ENCODE results near the gene JAKMIP1.

JAKMIP1 gene

DNA sequence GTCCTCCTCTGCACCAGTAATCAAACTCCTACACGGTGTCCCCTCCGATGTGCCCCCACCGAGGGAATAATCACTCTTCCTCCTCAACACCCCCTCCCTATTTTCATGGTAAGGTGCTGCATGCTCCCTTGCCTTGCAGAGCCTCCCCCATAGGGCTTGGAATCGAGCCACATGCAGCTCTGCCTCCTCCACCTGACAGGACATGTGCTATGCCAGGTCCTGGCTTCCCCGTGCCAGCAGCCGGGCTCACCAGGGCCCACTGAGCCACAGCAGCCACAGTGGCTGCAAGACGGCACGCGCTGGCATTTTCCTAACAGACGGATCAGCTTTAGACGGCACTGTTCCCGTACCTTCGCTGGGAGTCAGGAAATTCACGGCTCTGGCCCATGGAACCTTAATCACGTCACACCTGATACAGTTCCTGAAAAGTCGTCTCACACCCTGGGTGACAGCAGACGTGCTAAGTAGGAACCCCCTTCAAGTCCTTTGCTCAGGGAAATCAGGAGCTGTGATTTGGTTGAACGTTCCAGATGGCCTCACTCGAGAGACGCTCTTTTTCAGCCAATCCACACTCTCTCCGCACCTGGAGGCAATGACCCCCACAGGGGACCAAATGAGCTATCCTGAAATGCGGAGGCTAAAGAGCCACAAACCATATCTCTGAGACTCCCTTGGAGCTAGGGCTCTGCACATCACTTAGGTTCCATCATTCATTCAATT is 63.2 kb downstream of the JAKMIP1 start:
- no peak for DNase-seq
- H3K4me3 ChIP-seq (ENCODE audit: insufficient read depth, low read depth, low read length, poor library complexity, severe bottlenecking): no peak overlapping the region
- H3K9me3 ChIP-seq (ENCODE audit: control insufficient read depth, low read length): no peaks in the 10 kb centered on the region

DNA sequence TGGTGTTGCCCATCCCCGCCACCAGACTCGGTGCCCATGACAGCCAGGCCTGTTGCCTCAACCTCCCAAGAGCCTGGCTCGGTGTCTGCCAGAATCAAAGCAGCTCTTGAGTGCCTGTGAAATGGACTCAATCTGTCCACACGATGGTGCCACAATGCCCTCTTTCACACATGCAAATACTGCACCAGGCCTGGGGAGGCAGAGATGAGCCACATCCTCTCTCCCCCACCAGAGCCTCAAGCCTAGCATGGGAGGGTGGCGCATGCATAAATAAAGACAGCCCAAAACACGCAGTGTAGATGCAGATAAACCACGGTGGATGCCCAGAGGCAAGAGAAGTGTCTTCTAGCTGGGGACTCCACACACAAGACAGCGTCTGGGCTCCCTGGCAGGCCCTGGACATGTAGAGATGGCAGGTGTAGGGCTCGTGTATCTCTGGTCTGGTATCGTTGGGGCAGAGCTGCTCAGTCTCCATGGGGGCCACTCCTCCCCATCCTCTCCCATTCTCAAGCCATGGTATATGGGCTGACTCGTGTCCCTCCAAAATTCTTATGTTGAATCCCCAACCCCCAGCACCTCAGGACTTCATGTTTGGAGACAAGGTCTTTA is 65.6 kb downstream of the JAKMIP1 start:
- peak; percentile 17 to 41 (median 39) for DNase-seq
- H3K4me1 ChIP-seq (ENCODE audit: control insufficient read depth, insufficient read depth, low read length, poor library complexity, severe bottlenecking): no peaks in the 10 kb centered on the region
- no peaks in the 10 kb centered on the region for H3K27me3 ChIP-seq (replicated peaks; ENCODE audit: control insufficient read depth, insufficient read depth, low read length, poor library complexity, severe bottlenecking)
- no peak overlapping the region for H3K4me3 ChIP-seq (ENCODE audit: insufficient read depth, low read depth, low read length, poor library complexity, severe bottlenecking)
- no peaks in the 10 kb centered on the region for H3K36me3 ChIP-seq (ENCODE audit: control insufficient read depth, insufficient read depth, low read length)
- no peaks in the 10 kb centered on the region for H3K9me3 ChIP-seq (ENCODE audit: control insufficient read depth, low read length)
- H3K27ac ChIP-seq (ENCODE audit: insufficient read depth, low read length, poor library complexity, severe bottlenecking): no peak overlapping the region

More for the DNA sequence above, 63.2 kb downstream of the JAKMIP1 start:
- Histone ChIP-seq H3K27me3 (replicated peaks; ENCODE audit: control insufficient read depth, insufficient read depth, low read length, poor library complexity, severe bottlenecking) (no peaks in the 10 kb centered on the region), H3K27ac (ENCODE audit: insufficient read depth, low read length, poor library complexity, severe bottlenecking) (no peak overlapping the region), H3K4me1 (ENCODE audit: control insufficient read depth, insufficient read depth, low read length, poor library complexity, severe bottlenecking) (no peaks in the 10 kb centered on the region), H3K36me3 (ENCODE audit: control insufficient read depth, insufficient read depth, low read length) (no peaks in the 10 kb centered on the region)

DNA sequence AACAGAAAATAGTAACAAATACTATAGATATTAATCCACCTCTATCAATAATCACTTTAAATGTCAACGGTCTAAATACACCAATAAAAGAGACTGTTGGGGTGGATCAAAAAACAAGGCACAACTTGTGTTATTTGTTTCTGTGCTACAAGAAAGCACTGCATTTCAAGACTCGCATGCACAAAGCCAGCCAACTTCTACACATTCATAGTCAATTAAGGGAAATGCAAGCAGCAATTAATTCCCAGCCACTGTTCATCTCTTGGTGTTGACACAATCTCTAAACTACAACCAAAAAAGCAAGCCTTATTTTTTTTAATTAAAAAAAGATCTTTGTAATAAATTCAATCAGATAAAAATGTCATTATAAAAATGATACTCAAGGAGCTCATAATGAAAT is 67.6 kb downstream of the JAKMIP1 start:
- no peaks in the 10 kb centered on the region for H3K4me1 ChIP-seq (ENCODE audit: control insufficient read depth, insufficient read depth, low read length, poor library complexity, severe bottlenecking)
- H3K27me3 ChIP-seq (replicated peaks; ENCODE audit: control insufficient read depth, insufficient read depth, low read length, poor library complexity, severe bottlenecking): no peaks in the 10 kb centered on the region
- no peak overlapping the region for H3K4me3 ChIP-seq (ENCODE audit: insufficient read depth, low read depth, low read length, poor library complexity, severe bottlenecking)
- DNase-seq: no peak
- no peaks in the 10 kb centered on the region for H3K36me3 ChIP-seq (ENCODE audit: control insufficient read depth, insufficient read depth, low read length)
- no peak overlapping the region for H3K27ac ChIP-seq (ENCODE audit: insufficient read depth, low read length, poor library complexity, severe bottlenecking)
- H3K9me3 ChIP-seq (ENCODE audit: control insufficient read depth, low read length): no peaks in the 10 kb centered on the region

DNA sequence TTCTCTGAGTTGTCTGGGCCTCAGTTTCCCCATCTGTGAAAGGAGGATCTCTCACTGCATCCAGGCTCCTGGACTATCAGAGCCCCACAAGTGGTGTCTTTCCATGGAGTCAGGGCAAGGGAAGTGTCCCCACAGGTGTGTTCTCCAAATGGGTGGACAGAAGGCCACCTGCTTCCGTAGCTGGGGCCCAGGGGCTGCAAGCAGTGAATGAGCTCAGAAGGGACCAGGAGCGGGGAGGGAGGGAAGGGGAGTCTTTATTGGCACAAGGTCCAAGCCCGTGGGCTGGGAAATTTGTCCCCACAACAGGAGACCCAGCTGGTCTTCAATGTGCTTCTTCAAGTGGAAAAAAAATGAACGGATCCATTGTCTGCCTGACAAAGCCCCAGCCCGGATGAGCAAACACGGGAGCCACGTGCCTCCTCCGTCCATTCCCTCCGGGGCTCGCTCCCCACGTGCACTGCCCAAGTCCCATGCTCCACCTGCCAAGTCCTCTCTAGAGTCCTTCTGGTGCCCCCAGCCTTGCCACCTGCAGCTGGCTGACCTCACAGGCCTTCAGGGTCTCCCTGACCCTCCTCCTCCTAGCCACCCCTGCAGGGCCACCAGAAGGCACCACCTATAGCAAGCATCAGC is 72.0 kb downstream of the JAKMIP1 start:
- Histone ChIP-seq H3K9me3 (ENCODE audit: control insufficient read depth, low read length) (no peaks in the 10 kb centered on the region), H3K27ac (ENCODE audit: insufficient read depth, low read length, poor library complexity, severe bottlenecking) (no peak overlapping the region), H3K36me3 (ENCODE audit: control insufficient read depth, insufficient read depth, low read length) (no peaks in the 10 kb centered on the region), H3K27me3 (replicated peaks; ENCODE audit: control insufficient read depth, insufficient read depth, low read length, poor library complexity, severe bottlenecking) (no peaks in the 10 kb centered on the region), H3K4me1 (ENCODE audit: control insufficient read depth, insufficient read depth, low read length, poor library complexity, severe bottlenecking) (no peaks in the 10 kb centered on the region), H3K4me3 (ENCODE audit: insufficient read depth, low read depth, low read length, poor library complexity, severe bottlenecking) (no peak overlapping the region)
- DNase-seq: no peak

DNA sequence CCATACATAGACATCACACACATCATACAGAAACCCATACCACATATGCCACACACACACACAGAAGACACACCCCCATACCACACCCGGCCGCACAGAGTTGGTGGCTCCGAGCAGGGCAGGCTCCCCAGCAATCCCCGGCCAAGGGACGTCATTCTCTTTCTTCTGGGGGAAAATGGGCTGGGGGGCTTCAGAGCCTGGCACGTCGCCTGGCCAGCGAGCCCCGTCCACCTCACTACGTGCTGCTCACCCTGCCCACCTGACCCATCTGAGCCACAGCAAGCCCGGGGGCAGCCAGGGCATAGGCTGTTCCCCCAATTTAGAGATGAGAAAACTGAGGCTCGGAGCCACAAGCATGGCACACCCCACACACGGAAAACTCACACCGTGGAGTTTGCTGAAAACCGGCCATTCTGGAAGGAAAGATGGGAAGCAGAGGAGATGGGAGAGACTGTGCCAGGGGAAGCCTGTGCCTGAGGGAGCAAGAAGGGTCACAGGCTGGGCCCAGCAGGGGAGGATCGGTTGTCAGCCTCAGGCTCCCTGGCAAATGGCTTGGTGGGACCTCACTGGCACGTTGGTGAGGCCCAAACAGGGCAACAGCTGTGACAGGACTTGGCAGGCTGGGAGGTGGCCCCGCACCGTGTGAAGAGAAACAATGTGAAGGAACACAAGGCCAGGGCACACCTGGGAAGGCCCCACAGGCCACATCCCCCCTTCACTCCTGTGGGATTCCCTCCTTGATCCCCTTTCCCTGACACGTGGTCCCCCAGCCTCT is 73.2 kb downstream of the JAKMIP1 start:
- Histone ChIP-seq H3K27ac (ENCODE audit: insufficient read depth, low read length, poor library complexity, severe bottlenecking) (no peak overlapping the region), H3K27me3 (replicated peaks; ENCODE audit: control insufficient read depth, insufficient read depth, low read length, poor library complexity, severe bottlenecking) (no peaks in the 10 kb centered on the region), H3K4me1 (ENCODE audit: control insufficient read depth, insufficient read depth, low read length, poor library complexity, severe bottlenecking) (no peaks in the 10 kb centered on the region), H3K36me3 (ENCODE audit: control insufficient read depth, insufficient read depth, low read length) (no peaks in the 10 kb centered on the region), H3K9me3 (ENCODE audit: control insufficient read depth, low read length) (no peaks in the 10 kb centered on the region), H3K4me3 (ENCODE audit: insufficient read depth, low read depth, low read length, poor library complexity, severe bottlenecking) (no peak overlapping the region)
- no peak for DNase-seq

DNA sequence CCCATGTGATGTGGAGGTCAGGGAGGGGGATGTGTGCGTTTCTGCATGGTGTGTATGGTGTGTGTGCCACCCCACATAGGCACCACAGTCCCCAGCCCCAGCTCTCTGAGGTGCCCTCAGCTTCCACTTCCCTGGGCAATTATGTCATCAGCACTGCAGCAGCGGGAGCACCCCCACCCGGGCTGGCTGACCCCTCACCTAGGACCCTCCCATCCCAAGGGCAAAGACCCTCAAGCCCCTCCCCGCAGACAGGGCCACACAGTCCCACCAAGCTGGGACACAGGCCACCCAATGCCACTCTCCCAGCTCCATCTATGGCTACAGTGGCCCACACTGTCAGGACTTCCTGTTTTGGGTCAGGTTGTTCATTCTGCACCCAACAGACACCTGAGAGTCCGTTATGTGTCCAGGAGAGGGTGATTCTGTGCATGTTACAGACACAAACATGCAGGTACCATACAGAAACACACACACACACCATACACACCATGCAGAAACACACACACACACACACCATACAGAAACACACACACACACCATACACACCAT is 75.2 kb downstream of the JAKMIP1 start:
- no peaks in the 10 kb centered on the region for H3K36me3 ChIP-seq (ENCODE audit: control insufficient read depth, insufficient read depth, low read length)
- no peaks in the 10 kb centered on the region for H3K4me1 ChIP-seq (ENCODE audit: control insufficient read depth, insufficient read depth, low read length, poor library complexity, severe bottlenecking)
- no peak overlapping the region for H3K27ac ChIP-seq (ENCODE audit: insufficient read depth, low read length, poor library complexity, severe bottlenecking)
- H3K27me3 ChIP-seq (replicated peaks; ENCODE audit: control insufficient read depth, insufficient read depth, low read length, poor library complexity, severe bottlenecking): no peaks in the 10 kb centered on the region
- H3K4me3 ChIP-seq (ENCODE audit: insufficient read depth, low read depth, low read length, poor library complexity, severe bottlenecking): no peak overlapping the region
- no peak for DNase-seq
- no peaks in the 10 kb centered on the region for H3K9me3 ChIP-seq (ENCODE audit: control insufficient read depth, low read length)

DNA sequence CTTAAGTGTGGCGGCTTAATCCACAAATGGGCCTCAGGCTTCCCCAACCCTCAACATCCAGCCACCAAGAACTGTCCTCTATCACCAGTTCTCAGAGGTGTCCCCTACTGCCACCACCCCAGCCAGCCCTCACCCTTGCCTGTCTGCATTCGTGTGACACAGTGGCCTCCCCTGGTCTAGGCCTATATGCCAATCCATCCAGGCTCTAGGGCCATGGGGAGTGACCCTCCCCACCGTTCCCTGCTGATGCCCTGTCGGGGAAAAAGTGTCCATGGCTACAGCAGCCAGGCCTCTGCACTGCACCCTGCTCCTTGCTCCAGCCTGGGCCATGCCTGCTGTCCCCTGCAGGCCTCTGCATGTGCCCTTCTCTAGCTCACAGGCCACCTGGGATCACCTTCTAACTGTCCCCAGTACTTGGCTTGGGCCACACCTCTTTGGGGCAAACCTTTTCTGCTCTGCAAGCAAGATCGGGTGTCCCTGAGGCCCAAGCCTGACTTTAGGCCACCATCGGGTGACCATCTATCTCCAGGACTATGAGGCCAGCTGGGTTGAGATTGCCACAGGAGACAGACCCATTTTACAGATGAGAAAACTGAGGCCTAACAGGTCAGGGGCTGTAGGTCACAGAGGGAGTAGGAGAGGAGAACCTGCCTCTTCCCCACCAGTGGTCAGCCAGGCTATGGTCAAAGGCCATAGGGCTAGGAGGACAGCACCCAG is 75.8 kb downstream of the JAKMIP1 start:
- no peaks in the 10 kb centered on the region for H3K36me3 ChIP-seq (ENCODE audit: control insufficient read depth, insufficient read depth, low read length)
- H3K9me3 ChIP-seq (ENCODE audit: control insufficient read depth, low read length): no peaks in the 10 kb centered on the region
- no peak overlapping the region for H3K4me3 ChIP-seq (ENCODE audit: insufficient read depth, low read depth, low read length, poor library complexity, severe bottlenecking)
- no peaks in the 10 kb centered on the region for H3K4me1 ChIP-seq (ENCODE audit: control insufficient read depth, insufficient read depth, low read length, poor library complexity, severe bottlenecking)
- no peaks in the 10 kb centered on the region for H3K27me3 ChIP-seq (replicated peaks; ENCODE audit: control insufficient read depth, insufficient read depth, low read length, poor library complexity, severe bottlenecking)
- H3K27ac ChIP-seq (ENCODE audit: insufficient read depth, low read length, poor library complexity, severe bottlenecking): no peak overlapping the region
- DNase-seq: no peak

DNA sequence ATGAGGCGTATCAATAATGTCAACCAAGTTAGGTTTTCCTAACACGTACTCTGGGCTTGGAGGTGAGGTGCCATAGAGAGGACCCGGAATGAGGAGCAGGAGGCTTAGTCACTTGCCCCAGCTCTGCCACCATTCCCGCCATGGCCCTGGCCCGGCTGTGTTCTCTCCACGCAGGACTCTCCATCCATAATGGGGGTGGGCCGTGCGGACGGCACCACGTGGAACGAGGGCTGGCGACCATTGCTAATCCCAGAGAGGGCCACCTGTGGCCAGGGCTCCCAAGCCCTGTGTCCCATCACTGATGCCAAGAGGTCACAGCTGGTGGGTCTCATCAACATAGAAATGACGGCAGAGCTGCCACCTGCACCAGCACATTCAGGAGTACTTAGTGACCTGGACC is 76.4 kb downstream of the JAKMIP1 start:
- Histone ChIP-seq H3K4me3 (ENCODE audit: insufficient read depth, low read depth, low read length, poor library complexity, severe bottlenecking) (no peak overlapping the region), H3K27ac (ENCODE audit: insufficient read depth, low read length, poor library complexity, severe bottlenecking) (no peak overlapping the region), H3K9me3 (ENCODE audit: control insufficient read depth, low read length) (no peaks in the 10 kb centered on the region), H3K36me3 (ENCODE audit: control insufficient read depth, insufficient read depth, low read length) (no peaks in the 10 kb centered on the region), H3K27me3 (replicated peaks; ENCODE audit: control insufficient read depth, insufficient read depth, low read length, poor library complexity, severe bottlenecking) (no peaks in the 10 kb centered on the region), H3K4me1 (ENCODE audit: control insufficient read depth, insufficient read depth, low read length, poor library complexity, severe bottlenecking) (no peaks in the 10 kb centered on the region)
- no peak for DNase-seq

DNA sequence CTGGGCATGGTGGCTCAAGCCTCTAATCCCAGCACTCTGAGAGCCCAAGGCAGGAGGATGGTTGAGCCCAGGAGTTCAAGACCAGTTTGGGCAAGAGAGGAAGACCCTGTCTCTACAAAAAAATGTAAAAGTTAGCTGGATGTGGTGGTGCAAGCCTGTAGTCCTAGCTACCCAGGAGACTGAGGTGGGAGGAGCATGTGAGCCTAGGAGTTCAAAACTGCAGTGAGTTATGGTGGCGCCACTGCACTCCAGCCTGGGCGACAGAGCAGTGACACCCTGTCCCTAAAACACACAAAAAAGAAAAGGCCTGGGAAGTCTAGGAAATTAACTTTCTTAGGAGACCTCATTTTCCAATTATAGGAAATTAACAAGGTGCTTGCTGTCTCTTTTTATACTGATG is 76.8 kb downstream of the JAKMIP1 start:
- Histone ChIP-seq H3K27ac (ENCODE audit: insufficient read depth, low read length, poor library complexity, severe bottlenecking) (no peak overlapping the region), H3K36me3 (ENCODE audit: control insufficient read depth, insufficient read depth, low read length) (no peaks in the 10 kb centered on the region), H3K4me1 (ENCODE audit: control insufficient read depth, insufficient read depth, low read length, poor library complexity, severe bottlenecking) (no peaks in the 10 kb centered on the region), H3K27me3 (replicated peaks; ENCODE audit: control insufficient read depth, insufficient read depth, low read length, poor library complexity, severe bottlenecking) (no peaks in the 10 kb centered on the region), H3K9me3 (ENCODE audit: control insufficient read depth, low read length) (no peaks in the 10 kb centered on the region), H3K4me3 (ENCODE audit: insufficient read depth, low read depth, low read length, poor library complexity, severe bottlenecking) (no peak overlapping the region)
- no peak for DNase-seq

Data from effector memory CD4-positive, alpha-beta T cell (primary cell).